Endothelial cell of umbilical vein (primary cell): Measurements from ENCODE around the gene CISH. TPM values are rescaled to one million over a fixed set of nuclear protein-coding genes. Genes with fewer than 3 reads are reported as not detected.

Source experiments
- BruUV-seq: library from RNA; stranded (reverse); fragments of 400-500 nt; replicated peaks from 2 replicates; lab custom pipeline; 2021; lab: Mats Ljungman, UMichigan
- CTCF ChIA-PET: fragments of 300-600, 350-600 bp; sonication (Branson Sonifier 250); formaldehyde crosslinking; loops from one replicate; lab custom pipeline; 2021; ENCODE audit warnings: antibody characterized with exemption, inconsistent platforms; lab: Charles Lee
- POLR2A ChIA-PET: fragments of 300-600, 350-600 bp; sonication (Branson Sonifier 250); formaldehyde crosslinking; loops from one replicate; lab custom pipeline; 2021; ENCODE audit warnings: antibody characterized with exemption, inconsistent platforms; lab: Charles Lee
- DNase-seq: peaks from one replicate; pipeline ENCODE4 v3.0.0-alpha.2; 2011; ENCODE audit warnings: low read depth, low spot score
- FAIRE-seq: peaks from 2 replicates; lab custom pipeline; 2011; peaks lifted over from hg19 to GRCh38; lab: Jason Lieb, UNC
- H2AFZ ChIP-seq: 2 replicates; pipeline ENCODE4 v1.6.0; 2012; ENCODE audit warnings: low read depth, low read length, control low read depth, inconsistent platforms
- H3K27ac ChIP-seq: 2 replicates; pipeline ENCODE4 v1.5.1; 2011; ENCODE audit warnings: low read depth, mild to moderate bottlenecking, control low read depth, low read length, moderate library complexity; ENCODE audit not compliant: insufficient read depth
- H3K27me3 ChIP-seq, 2 experiments: 2 replicates each; pipeline versions ENCODE4 v1.6.0 to v1.6.1; 2011; ENCODE audit warnings: low read length in 2 of 2, mixed read lengths in 1 of 2; ENCODE audit not compliant: control insufficient read depth in 2 of 2, insufficient read depth in 2 of 2
- H3K36me3 ChIP-seq, 2 experiments: 2 replicates in 1 of 2; 3 replicates in 1 of 2; pipeline ENCODE4 v1.5.1; 2011; ENCODE audit warnings: low read length in 2 of 2, mild to moderate bottlenecking in 1 of 2, moderate library complexity in 1 of 2; ENCODE audit not compliant: control insufficient read depth in 2 of 2, insufficient read depth in 2 of 2; ENCODE audit errors: extremely low read depth in 1 of 2
- H3K4me1 ChIP-seq: 3 replicates; pipeline ENCODE4 v1.5.1; 2011; ENCODE audit warnings: mild to moderate bottlenecking, low read length; ENCODE audit not compliant: control insufficient read depth, insufficient read depth; ENCODE audit errors: extremely low read depth
- H3K4me2 ChIP-seq: 2 replicates; pipeline ENCODE4 v1.6.1; 2011; ENCODE audit warnings: low read length, control low read depth, mixed read lengths; ENCODE audit not compliant: insufficient read depth
- H3K4me3 ChIP-seq, 3 experiments: fragments of 200-600 bp in 1 of 3; sonication (generic), shearing (Covaris generic) in 1 of 3; replicated peaks in 1 of 3; 2 replicates each; pipeline ENCODE4 v1.5.1; 2011 to 2016; ENCODE audit warnings: control low read depth in 3 of 3, low read length in 3 of 3, mild to moderate bottlenecking in 2 of 3, inconsistent platforms in 1 of 3, low read depth in 1 of 3, moderate library complexity in 1 of 3; ENCODE audit not compliant: insufficient read depth in 1 of 3
- H3K79me2 ChIP-seq: 2 replicates; pipeline ENCODE4 v1.6.0; 2012; ENCODE audit warnings: low read length, inconsistent platforms; ENCODE audit not compliant: control insufficient read depth, insufficient read depth
- H3K9ac ChIP-seq: replicated peaks from 2 replicates; pipeline ENCODE3; 2011; ENCODE audit warnings: low read length, control low read depth; ENCODE audit not compliant: insufficient read depth; ENCODE audit errors: extremely low read depth
- H3K9me1 ChIP-seq: replicated peaks from 3 replicates; pipeline ENCODE4 v1.6.0; 2011; ENCODE audit warnings: mild to moderate bottlenecking, low read length; ENCODE audit not compliant: control insufficient read depth, insufficient read depth; ENCODE audit errors: extremely low read depth
- H3K9me3 ChIP-seq: replicated peaks from 2 replicates; pipeline ENCODE4 v1.5.1; 2012; ENCODE audit warnings: low read length, inconsistent platforms; ENCODE audit not compliant: control insufficient read depth, insufficient read depth
- H4K20me1 ChIP-seq: replicated peaks from 2 replicates; pipeline ENCODE3; 2011; ENCODE audit warnings: mild to moderate bottlenecking, low read length; ENCODE audit not compliant: control insufficient read depth, insufficient read depth; ENCODE audit errors: extremely low read depth
- GATA2 ChIP-seq: IDR thresholded peaks from 2 replicates; pipeline ENCODE4 v1.7.0; 2011; ENCODE audit warnings: low read depth, mild to moderate bottlenecking, moderate library complexity, mixed read lengths, low read length; ENCODE audit not compliant: insufficient read length, insufficient read depth
- JUN ChIP-seq: IDR thresholded peaks from 2 replicates; pipeline ENCODE4 v1.6.1; 2011; ENCODE audit warnings: borderline replicate concordance, low read depth; ENCODE audit not compliant: insufficient read length, insufficient read depth
- dilution Hi-C: fragments of 300-500 bp; cut with MboI; formaldehyde crosslinking; loops from one replicate; pipeline ENCODE4 v1.15.0; 2019; ENCODE audit warnings: low sequenced_read_pairs; ENCODE audit not compliant: extremely low pct_ligation_motif_present
- intact Hi-C: fragments of 100-400 bp; cut with micrococcal nuclease; formaldehyde crosslinking; loops from one replicate; pipeline ENCODE4 v1.10.0; 2022
- polyA plus RNA-seq, 4 experiments: library from polyadenylated mRNA; depleted of rRNA in 3 of 4; stranded (reverse) in 3 of 4; unstranded in 1 of 4; fragments of >200 nt; gene quantifications; 2 replicates each; pipeline versions ENCODE4 v1.2.1 to v1.2.3, GENCODE V29; 2011 to 2012; ENCODE audit warnings: missing spikeins in 1 of 4
- total RNA-seq: library from RNA; stranded (reverse); gene quantifications from 2 replicates; pipeline ENCODE4 v1.2.3, GENCODE V29; 2021
- TF ChIP-seq, protein P1 (sequence below), 2 donors: IDR thresholded peaks; 1 replicate in 1 of 2; 2 replicates in 1 of 2; pipeline ENCODE4 v1.5.1; 2011; ENCODE audit warnings: low read length in 2 of 2, mild to moderate bottlenecking in 2 of 2, moderate library complexity in 2 of 2, control low read depth in 1 of 2, inconsistent platforms in 1 of 2, low read depth in 1 of 2; ENCODE audit not compliant: insufficient read depth in 1 of 2; ENCODE audit errors: extremely low read depth in 1 of 2
- TF ChIP-seq, protein P2 (sequence below): IDR thresholded peaks from 2 replicates; pipeline ENCODE4 v1.6.1; 2011; ENCODE audit not compliant: insufficient read depth, insufficient read length

CISH gene
- total and polyA plus RNA-seq, 2 donors (not counting 3 experiments of a cell fraction or from before 2014, with no cell fraction given) = 2.2 to 4.1 TPM

DNA sequence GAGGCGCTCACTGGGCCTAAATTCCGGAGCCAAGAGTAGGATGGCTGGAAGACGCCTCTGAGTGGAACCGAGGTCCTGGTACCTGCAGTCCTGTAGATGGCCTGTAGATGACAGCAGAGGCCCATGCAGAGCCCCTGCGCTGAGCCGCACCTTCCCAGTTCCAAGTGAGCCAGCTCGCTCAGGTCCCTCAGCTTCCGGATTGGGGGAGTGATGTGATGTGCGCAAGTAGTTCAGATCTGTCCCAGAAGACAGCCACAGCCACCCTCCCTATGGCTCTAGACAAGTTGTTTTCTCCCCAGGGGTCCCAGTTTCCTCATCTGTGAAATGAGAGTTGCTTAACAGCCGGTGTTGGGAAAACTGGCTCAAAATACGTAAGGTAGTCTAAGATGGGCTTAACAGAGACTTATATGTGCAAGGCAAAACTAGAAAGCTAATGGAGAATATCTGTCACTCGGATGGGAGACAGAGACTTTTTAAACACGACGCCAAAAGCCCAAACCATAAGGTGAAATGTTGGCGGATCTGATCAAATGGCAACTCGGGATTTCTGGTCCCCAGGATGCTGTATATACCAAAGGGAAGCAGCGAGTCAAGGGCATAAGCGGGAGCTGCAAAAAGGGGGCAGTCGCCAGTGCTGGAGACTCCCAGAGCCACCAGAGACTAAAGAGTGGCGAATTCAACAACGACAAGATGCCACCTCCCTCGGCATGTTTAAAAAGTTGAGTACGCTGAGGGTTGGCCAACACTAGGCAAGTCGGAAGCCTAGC, 4.6 kb upstream of the CISH start:
- H3K27me3 ChIP-seq = no peaks in the 10 kb centered on the region
- no peaks in the 10 kb centered on the region for H4K20me1 ChIP-seq
- DNase-seq = peak; percentile 77
- H2AFZ ChIP-seq = peak overlapping the region; percentile 99
- no peaks in the 10 kb centered on the region for H3K9me1 ChIP-seq
- ChIA-PET POLR2A (no interaction called here), CTCF (interaction anchor here (0.6 to 3.5 kb wide), 37 partner anchors 10 to 1184 kb away, joined by 3 to 65 read pairs (median 4); partner anchors contain the start of genes DCAF1, HEMK1 and MANF)
- H3K4me1 ChIP-seq = peaks cover 23% of the 10 kb centered on the region
- peak overlapping the region; percentile 90 for H3K4me2 ChIP-seq
- BruUV-seq = no TSS peak
- no peak overlapping the region for H3K9ac ChIP-seq
- no peaks in the 10 kb centered on the region for H3K79me2 ChIP-seq
- peak; percentile 86 for FAIRE-seq
- intact Hi-C loops (loop anchor here (1.0 to 10.0 kb wide), 7 partner anchors 36 to 1059 kb away; partner anchors contain the start of genes MANF, RBM15B and TEX264), dilution Hi-C loops (no loop called here)
- TF ChIP-seq, protein P1, sequence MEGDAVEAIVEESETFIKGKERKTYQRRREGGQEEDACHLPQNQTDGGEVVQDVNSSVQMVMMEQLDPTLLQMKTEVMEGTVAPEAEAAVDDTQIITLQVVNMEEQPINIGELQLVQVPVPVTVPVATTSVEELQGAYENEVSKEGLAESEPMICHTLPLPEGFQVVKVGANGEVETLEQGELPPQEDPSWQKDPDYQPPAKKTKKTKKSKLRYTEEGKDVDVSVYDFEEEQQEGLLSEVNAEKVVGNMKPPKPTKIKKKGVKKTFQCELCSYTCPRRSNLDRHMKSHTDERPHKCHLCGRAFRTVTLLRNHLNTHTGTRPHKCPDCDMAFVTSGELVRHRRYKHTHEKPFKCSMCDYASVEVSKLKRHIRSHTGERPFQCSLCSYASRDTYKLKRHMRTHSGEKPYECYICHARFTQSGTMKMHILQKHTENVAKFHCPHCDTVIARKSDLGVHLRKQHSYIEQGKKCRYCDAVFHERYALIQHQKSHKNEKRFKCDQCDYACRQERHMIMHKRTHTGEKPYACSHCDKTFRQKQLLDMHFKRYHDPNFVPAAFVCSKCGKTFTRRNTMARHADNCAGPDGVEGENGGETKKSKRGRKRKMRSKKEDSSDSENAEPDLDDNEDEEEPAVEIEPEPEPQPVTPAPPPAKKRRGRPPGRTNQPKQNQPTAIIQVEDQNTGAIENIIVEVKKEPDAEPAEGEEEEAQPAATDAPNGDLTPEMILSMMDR (IDR thresholded peaks at IDR 0.05; ENCODE audit: extremely low read depth in 1 of 2, insufficient read depth in 1 of 2, low read depth in 1 of 2, low read length in 2 of 2) = peak; percentile 98 to 99
- TF ChIP-seq JUN = no peak
- peak overlapping the region; percentile 71 to 83 (median 76) for H3K4me3 ChIP-seq
- no peaks in the 10 kb centered on the region for H3K36me3 ChIP-seq
- H3K27ac ChIP-seq = no peak overlapping the region
- H3K9me3 ChIP-seq = no peaks in the 10 kb centered on the region

DNA sequence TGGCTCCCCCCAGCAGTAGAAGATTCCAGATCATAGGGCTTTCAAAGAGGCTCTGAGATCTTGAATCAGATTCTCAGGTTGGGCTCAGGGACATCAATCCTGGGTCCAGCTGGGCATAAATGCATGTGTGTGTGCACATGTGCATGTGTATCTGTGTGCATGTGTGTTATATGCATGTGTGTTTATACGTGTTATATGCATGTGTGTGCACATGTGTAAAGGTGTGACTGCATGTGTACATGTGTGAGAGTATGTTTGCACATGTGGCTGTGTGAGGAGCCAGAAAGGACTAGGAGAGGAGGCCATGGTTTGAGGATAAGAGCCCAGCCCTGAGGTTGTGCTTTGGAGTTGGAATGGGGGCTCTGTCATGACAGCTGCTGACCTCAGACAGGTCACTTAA, 3.6 kb upstream of the CISH start:
- dilution Hi-C loops = no loop called here
- Histone ChIP-seq H2AFZ (no peak overlapping the region), H3K4me2 (no peak overlapping the region), H3K9me1 (no peaks in the 10 kb centered on the region), H3K9ac (no peak overlapping the region), H4K20me1 (no peaks in the 10 kb centered on the region), H3K36me3 (no peaks in the 10 kb centered on the region), H3K27ac (no peak overlapping the region), H3K4me3 (no peak overlapping the region), H3K4me1 (peaks cover 30% of the 10 kb centered on the region), H3K9me3 (no peaks in the 10 kb centered on the region), H3K79me2 (no peaks in the 10 kb centered on the region), H3K27me3 (no peaks in the 10 kb centered on the region)
- no peak for FAIRE-seq
- TF ChIP-seq, protein P2, sequence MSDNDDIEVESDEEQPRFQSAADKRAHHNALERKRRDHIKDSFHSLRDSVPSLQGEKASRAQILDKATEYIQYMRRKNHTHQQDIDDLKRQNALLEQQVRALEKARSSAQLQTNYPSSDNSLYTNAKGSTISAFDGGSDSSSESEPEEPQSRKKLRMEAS = peak; percentile 48
- TF ChIP-seq GATA2 = no peak
- DNase-seq = no peak
- intact Hi-C loops = loop anchor here (5.0 to 10.0 kb wide), 2 partner anchors 357 to 1060 kb away; partner anchors contain the start of gene TEX264
- ChIA-PET CTCF (interaction anchor here (1.2 to 3.5 kb wide), 11 partner anchors 13 to 1055 kb away, joined by 3 to 65 read pairs (median 14); partner anchors contain the start of gene HEMK1), POLR2A (no interaction called here)
- no TSS peak for BruUV-seq
